ENCODE data around the gene PLEKHA6. TPM values are rescaled to one million over a fixed set of nuclear protein-coding genes. Genes with fewer than 3 reads are reported as not detected.

The PLEKHA6 gene
- total RNA-seq, 1 experiment from 2014 or later = 2.1 TPM

- Histone ChIP-seq H3K79me2 (ENCODE audit: insufficient read depth, low read length) (no peaks in the 10 kb centered on the region), H3K23me2 (ENCODE audit: insufficient read length, low read depth, low read length, poor library complexity, severe bottlenecking) (no peaks in the 10 kb centered on the region), H3K27me3 (ENCODE audit: insufficient read depth, low read length) (no peaks in the 10 kb centered on the region), H2AK5ac (ENCODE audit: insufficient read length, low read length) (no peak overlapping the region), H2BK5ac (ENCODE audit: insufficient read length, low read length) (no peak overlapping the region), H4K20me1 (ENCODE audit: control insufficient read depth, insufficient read depth, insufficient read length) (no peaks in the 10 kb centered on the region), H3K14ac (ENCODE audit: insufficient read depth, low read length) (no peak overlapping the region), H2BK12ac (ENCODE audit: insufficient read length, low read depth, low read length) (no peak overlapping the region), H3K9me3 (ENCODE audit: control insufficient read depth, low read depth, low read length) (peaks cover 21% of the 10 kb centered on the region), H4K8ac (replicated peaks; ENCODE audit: insufficient read length, low read depth, low read length) (no peak overlapping the region), H4K91ac (ENCODE audit: insufficient read length, low read depth, low read length) (no peak overlapping the region), H3K4me1 (ENCODE audit: insufficient read depth, low read length) (no peaks in the 10 kb centered on the region), H3K9ac (ENCODE audit: extremely low read depth, insufficient read length, low read length) (no peak overlapping the region), H2BK120ac (ENCODE audit: low read depth, low read length, poor library complexity, severe bottlenecking) (no peak overlapping the region), H4K5ac (ENCODE audit: insufficient read length, low read depth, low read length) (no peak overlapping the region), H3K27ac (ENCODE audit: insufficient read length, low read depth, low read length) (no peak overlapping the region), H3K23ac (ENCODE audit: insufficient read length, low read depth, low read length) (no peak overlapping the region), H3K18ac (ENCODE audit: insufficient read length, low read depth, low read length) (no peak overlapping the region), H3K56ac (ENCODE audit: insufficient read length, low read depth, low read length) (no peak overlapping the region), H3K4me2 (ENCODE audit: insufficient read depth, insufficient read length, low read length) (no peak overlapping the region), H2AFZ (ENCODE audit: low read length) (no peak overlapping the region), H2BK15ac (ENCODE audit: low read depth, low read length) (no peak overlapping the region), H3K4ac (ENCODE audit: low read depth, low read length) (no peak overlapping the region), H3K79me1 (ENCODE audit: insufficient read depth, low read depth, low read length, poor library complexity, severe bottlenecking) (no peaks in the 10 kb centered on the region), H2BK20ac (ENCODE audit: low read depth, low read length, poor library complexity, severe bottlenecking) (no peak overlapping the region), H3T11ph (ENCODE audit: low read length) (no peak overlapping the region)
- Mint-ChIP-seq H3K36me3 (ENCODE audit: insufficient read depth in 1 of 3, low read depth in 3 of 3) (peaks cover 0 to 17% (median 8%) of the 10 kb centered on the region in 3 experiments; a peak in 5 of 7 replicates), H3K4me3 (no peak overlapping the region), H3K9me3 (peaks cover 32 to 37% of the 10 kb centered on the region in 2 experiments), H3K4me1 (no peaks in the 10 kb centered on the region), H3K27me3 (ENCODE audit: low read depth) (peaks cover 17% of the 10 kb centered on the region), H3K27ac (no peak overlapping the region)
- no CpG with 5 or more reads among the region's 4 CpGs for WGBS (ENCODE audit: extremely low coverage, insufficient read length, low lambda C conversion rate)
- no peak for DNase-seq
- TF ChIP-seq CTCF (conservative IDR thresholded peaks at IDR 0.05) = no peak
Observed at GRCh38 chr1:204171751-204172178, 188.0 kb downstream of the PLEKHA6 start.
